Measurements from ENCODE around the gene DENND6B.
A peak's percentile ranks its signal among the peaks of the same experiment; 100 is the strongest.

Gene DENND6B

GRCh38 chr22:50304528-50305392 lies 22.1 kb downstream of the DENND6B start:
- H3K36me3 ChIP-seq (ENCODE audit: control insufficient read depth, insufficient read depth, low read length) = peaks cover 4% of the 10 kb centered on the region
- no peaks in the 10 kb centered on the region for H3K27me3 ChIP-seq (ENCODE audit: control insufficient read depth, insufficient read depth, low read length)
- no peak overlapping the region for H3K9ac ChIP-seq (ENCODE audit: low read depth, low read length)
- no peak overlapping the region for H3K4me3 ChIP-seq (ENCODE audit: low read depth, low read length)
- H3K9me3 ChIP-seq (ENCODE audit: control insufficient read depth, insufficient read depth, low read length) = no peaks in the 10 kb centered on the region
- H3K4me1 ChIP-seq (ENCODE audit: control insufficient read depth, insufficient read depth, low read length) = peaks cover 5% of the 10 kb centered on the region

GRCh38 chr22:50303848-50304527 lies 22.8 kb downstream of the DENND6B start:
- H3K9ac ChIP-seq (ENCODE audit: low read depth, low read length) = peak overlapping the region; percentile 54
- no peaks in the 10 kb centered on the region for H3K9me3 ChIP-seq (ENCODE audit: control insufficient read depth, insufficient read depth, low read length)
- peaks cover 4% of the 10 kb centered on the region for H3K36me3 ChIP-seq (ENCODE audit: control insufficient read depth, insufficient read depth, low read length)
- no peaks in the 10 kb centered on the region for H3K27me3 ChIP-seq (ENCODE audit: control insufficient read depth, insufficient read depth, low read length)
- H3K4me3 ChIP-seq (ENCODE audit: low read depth, low read length) = no peak overlapping the region
- peaks cover 5% of the 10 kb centered on the region for H3K4me1 ChIP-seq (ENCODE audit: control insufficient read depth, insufficient read depth, low read length)

- Histone ChIP-seq H3K4me3 (ENCODE audit: low read depth, low read length) (no peak overlapping the region), H3K36me3 (ENCODE audit: control insufficient read depth, insufficient read depth, low read length) (peaks cover 4% of the 10 kb centered on the region), H3K9ac (ENCODE audit: low read depth, low read length) (peak overlapping the region; percentile 54), H3K4me1 (ENCODE audit: control insufficient read depth, insufficient read depth, low read length) (peaks cover 5% of the 10 kb centered on the region), H3K27me3 (ENCODE audit: control insufficient read depth, insufficient read depth, low read length) (no peaks in the 10 kb centered on the region), H3K9me3 (ENCODE audit: control insufficient read depth, insufficient read depth, low read length) (no peaks in the 10 kb centered on the region)
These were observed 23.3 kb downstream of the DENND6B start for GRCh38 chr22:50303515-50303847.

GRCh38 chr22:50302564-50302963 lies 24.2 kb downstream of the DENND6B start:
- H3K27me3 ChIP-seq (ENCODE audit: control insufficient read depth, insufficient read depth, low read length) = no peaks in the 10 kb centered on the region
- peaks cover 4% of the 10 kb centered on the region for H3K36me3 ChIP-seq (ENCODE audit: control insufficient read depth, insufficient read depth, low read length)
- peaks cover 5% of the 10 kb centered on the region for H3K4me1 ChIP-seq (ENCODE audit: control insufficient read depth, insufficient read depth, low read length)
- no peaks in the 10 kb centered on the region for H3K9me3 ChIP-seq (ENCODE audit: control insufficient read depth, insufficient read depth, low read length)
- H3K9ac ChIP-seq (ENCODE audit: low read depth, low read length) = no peak overlapping the region
- no peak overlapping the region for H3K4me3 ChIP-seq (ENCODE audit: low read depth, low read length)

GRCh38 chr22:50302041-50302541 lies 24.7 kb downstream of the DENND6B start:
- H3K36me3 ChIP-seq (ENCODE audit: control insufficient read depth, insufficient read depth, low read length) = peaks cover 4% of the 10 kb centered on the region
- no peaks in the 10 kb centered on the region for H3K27me3 ChIP-seq (ENCODE audit: control insufficient read depth, insufficient read depth, low read length)
- H3K9me3 ChIP-seq (ENCODE audit: control insufficient read depth, insufficient read depth, low read length) = no peaks in the 10 kb centered on the region
- H3K4me1 ChIP-seq (ENCODE audit: control insufficient read depth, insufficient read depth, low read length) = peaks cover 5% of the 10 kb centered on the region
- no peak overlapping the region for H3K4me3 ChIP-seq (ENCODE audit: low read depth, low read length)
- H3K9ac ChIP-seq (ENCODE audit: low read depth, low read length) = no peak overlapping the region

GRCh38 chr22:50301581-50301991 lies 25.2 kb downstream of the DENND6B start:
- H3K27me3 ChIP-seq (ENCODE audit: control insufficient read depth, insufficient read depth, low read length) = no peaks in the 10 kb centered on the region
- no peaks in the 10 kb centered on the region for H3K9me3 ChIP-seq (ENCODE audit: control insufficient read depth, insufficient read depth, low read length)
- peaks cover 4% of the 10 kb centered on the region for H3K36me3 ChIP-seq (ENCODE audit: control insufficient read depth, insufficient read depth, low read length)
- no peak overlapping the region for H3K4me3 ChIP-seq (ENCODE audit: low read depth, low read length)
- peaks cover 5% of the 10 kb centered on the region for H3K4me1 ChIP-seq (ENCODE audit: control insufficient read depth, insufficient read depth, low read length)
- H3K9ac ChIP-seq (ENCODE audit: low read depth, low read length) = no peak overlapping the region

GRCh38 chr22:50300620-50301257 lies 26.1 kb downstream of the DENND6B start:
- Histone ChIP-seq H3K36me3 (ENCODE audit: control insufficient read depth, insufficient read depth, low read length) (peaks cover 4% of the 10 kb centered on the region), H3K9ac (ENCODE audit: low read depth, low read length) (no peak overlapping the region), H3K4me3 (ENCODE audit: low read depth, low read length) (no peak overlapping the region), H3K9me3 (ENCODE audit: control insufficient read depth, insufficient read depth, low read length) (no peaks in the 10 kb centered on the region), H3K4me1 (ENCODE audit: control insufficient read depth, insufficient read depth, low read length) (peaks cover 2% of the 10 kb centered on the region), H3K27me3 (ENCODE audit: control insufficient read depth, insufficient read depth, low read length) (no peaks in the 10 kb centered on the region)

GRCh38 chr22:50299785-50300619 lies 26.8 kb downstream of the DENND6B start:
- H3K9me3 ChIP-seq (ENCODE audit: control insufficient read depth, insufficient read depth, low read length) = no peaks in the 10 kb centered on the region
- no peaks in the 10 kb centered on the region for H3K27me3 ChIP-seq (ENCODE audit: control insufficient read depth, insufficient read depth, low read length)
- H3K36me3 ChIP-seq (ENCODE audit: control insufficient read depth, insufficient read depth, low read length) = peaks cover 4% of the 10 kb centered on the region
- peak overlapping the region; percentile 24 for H3K9ac ChIP-seq (ENCODE audit: low read depth, low read length)
- H3K4me1 ChIP-seq (ENCODE audit: control insufficient read depth, insufficient read depth, low read length) = peaks cover 2% of the 10 kb centered on the region
- peak overlapping the region; percentile 46 for H3K4me3 ChIP-seq (ENCODE audit: low read depth, low read length)

GRCh38 chr22:50298937-50299784 lies 27.7 kb downstream of the DENND6B start:
- H3K36me3 ChIP-seq (ENCODE audit: control insufficient read depth, insufficient read depth, low read length) = peaks cover 4% of the 10 kb centered on the region
- H3K4me1 ChIP-seq (ENCODE audit: control insufficient read depth, insufficient read depth, low read length) = peaks cover 2% of the 10 kb centered on the region
- peak overlapping the region; percentile 24 for H3K9ac ChIP-seq (ENCODE audit: low read depth, low read length)
- H3K4me3 ChIP-seq (ENCODE audit: low read depth, low read length) = peak overlapping the region; percentile 46
- H3K27me3 ChIP-seq (ENCODE audit: control insufficient read depth, insufficient read depth, low read length) = no peaks in the 10 kb centered on the region
- no peaks in the 10 kb centered on the region for H3K9me3 ChIP-seq (ENCODE audit: control insufficient read depth, insufficient read depth, low read length)

- H3K36me3 ChIP-seq (ENCODE audit: control insufficient read depth, insufficient read depth, low read length) = no peaks in the 10 kb centered on the region
- H3K27me3 ChIP-seq (ENCODE audit: control insufficient read depth, insufficient read depth, low read length) = no peaks in the 10 kb centered on the region
- H3K4me1 ChIP-seq (ENCODE audit: control insufficient read depth, insufficient read depth, low read length) = peaks cover 2% of the 10 kb centered on the region
These were observed 28.6 kb downstream of the DENND6B start for GRCh38 chr22:50298266-50298637.

More at GRCh38 chr22:50298266-50298637, 28.6 kb downstream of the DENND6B start:
- no peak overlapping the region for H3K9ac ChIP-seq (ENCODE audit: low read depth, low read length)
- H3K9me3 ChIP-seq (ENCODE audit: control insufficient read depth, insufficient read depth, low read length) = no peaks in the 10 kb centered on the region
- no peak overlapping the region for H3K4me3 ChIP-seq (ENCODE audit: low read depth, low read length)
